Measurements from ENCODE around the gene EDAR.

DNA sequence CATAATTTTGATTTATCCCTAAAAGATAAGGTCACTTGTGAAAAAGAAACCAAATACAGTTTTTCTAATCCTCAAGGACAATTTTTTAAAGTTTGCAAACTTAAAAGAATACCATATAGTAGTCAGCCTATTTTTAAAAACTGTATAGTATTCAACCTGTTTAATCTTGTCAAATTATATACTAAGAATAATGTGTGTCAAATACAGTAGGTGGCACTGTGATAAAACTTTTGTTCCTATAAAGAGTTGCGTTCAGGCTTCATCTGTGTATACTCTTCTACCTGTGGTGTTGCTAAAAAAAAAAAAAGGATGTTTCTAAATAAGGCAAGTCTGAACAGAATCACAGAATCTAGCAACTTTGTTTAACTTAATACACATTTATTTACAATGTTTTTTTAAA lies 133.8 kb downstream of the EDAR start:
- TF ChIP-seq CTCF (IDR thresholded peaks at IDR 0.05; ENCODE audit: insufficient read depth, low read depth, low read length) (no peak), EZH2 (IDR thresholded peaks at IDR 0.05; ENCODE audit: insufficient read depth, low read length) (no peak)

All from astrocyte (in vitro differentiated cells and primary cell).